Keratinocyte (primary cell): ENCODE measurements around the gene SLX1A.

Source experiments
- EZH2 ChIP-seq: IDR thresholded peaks from one replicate; pipeline ENCODE4 v1.6.1; 2012; ENCODE audit warnings: inconsistent platforms, mild to moderate bottlenecking, low read length, moderate library complexity
- TF ChIP-seq, protein P1 (sequence below), 3 experiments: IDR thresholded peaks in 1 of 3; conservative IDR thresholded peaks in 1 of 3; optimal IDR thresholded peaks in 1 of 3; 2 replicates in 2 of 3; 3 replicates in 1 of 3; pipeline versions ENCODE3 to v1.5.1; 2011; ENCODE audit warnings: low read length in 3 of 3, mild to moderate bottlenecking in 3 of 3, moderate library complexity in 2 of 3, control low read depth in 1 of 3, inconsistent platforms in 1 of 3; ENCODE audit not compliant: insufficient read depth in 2 of 3; ENCODE audit errors: extremely low read depth in 1 of 3

DNA sequence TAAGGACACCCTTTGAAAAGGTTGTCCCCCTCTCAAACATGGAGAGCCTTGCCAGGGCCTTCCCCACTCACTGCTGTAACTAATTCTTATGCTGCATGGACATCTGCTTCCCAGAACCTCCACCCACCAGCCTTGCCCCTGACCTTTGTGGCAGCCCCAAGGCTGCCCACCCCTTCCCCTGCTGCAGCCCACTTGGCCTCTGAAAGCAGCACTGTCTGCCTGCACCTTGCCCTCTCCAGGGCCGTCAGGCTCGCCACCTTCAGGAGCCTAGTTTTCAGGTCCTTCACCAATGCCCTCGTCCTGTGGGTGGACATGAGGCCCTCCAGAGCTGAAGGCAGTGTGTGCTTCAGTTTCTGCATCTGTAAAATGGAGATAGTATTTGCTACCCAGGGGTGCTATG is 12.9 kb upstream of the SLX1A start:
- TF ChIP-seq, protein P1, sequence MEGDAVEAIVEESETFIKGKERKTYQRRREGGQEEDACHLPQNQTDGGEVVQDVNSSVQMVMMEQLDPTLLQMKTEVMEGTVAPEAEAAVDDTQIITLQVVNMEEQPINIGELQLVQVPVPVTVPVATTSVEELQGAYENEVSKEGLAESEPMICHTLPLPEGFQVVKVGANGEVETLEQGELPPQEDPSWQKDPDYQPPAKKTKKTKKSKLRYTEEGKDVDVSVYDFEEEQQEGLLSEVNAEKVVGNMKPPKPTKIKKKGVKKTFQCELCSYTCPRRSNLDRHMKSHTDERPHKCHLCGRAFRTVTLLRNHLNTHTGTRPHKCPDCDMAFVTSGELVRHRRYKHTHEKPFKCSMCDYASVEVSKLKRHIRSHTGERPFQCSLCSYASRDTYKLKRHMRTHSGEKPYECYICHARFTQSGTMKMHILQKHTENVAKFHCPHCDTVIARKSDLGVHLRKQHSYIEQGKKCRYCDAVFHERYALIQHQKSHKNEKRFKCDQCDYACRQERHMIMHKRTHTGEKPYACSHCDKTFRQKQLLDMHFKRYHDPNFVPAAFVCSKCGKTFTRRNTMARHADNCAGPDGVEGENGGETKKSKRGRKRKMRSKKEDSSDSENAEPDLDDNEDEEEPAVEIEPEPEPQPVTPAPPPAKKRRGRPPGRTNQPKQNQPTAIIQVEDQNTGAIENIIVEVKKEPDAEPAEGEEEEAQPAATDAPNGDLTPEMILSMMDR (optimal IDR thresholded peaks at IDR 0.05 in 1 of 3, IDR thresholded peaks at IDR 0.05 in 1 of 3, conservative IDR thresholded peaks at IDR 0.05 in 1 of 3; ENCODE audit: extremely low read depth in 1 of 3, insufficient read depth in 2 of 3, low read length in 3 of 3) = no peak
- TF ChIP-seq EZH2 = no peak
